Activated T-helper 1 cell treated with Interleukin-2 at 50 U/mL for 16 hours (primary cell): ENCODE data around the gene VRK2.

Source experiments
- DNase-seq: peaks from one replicate; pipeline ENCODE4 v3.0.0-alpha.2; 2020; ENCODE audit warnings: low read depth

VRK2 gene

DNA sequence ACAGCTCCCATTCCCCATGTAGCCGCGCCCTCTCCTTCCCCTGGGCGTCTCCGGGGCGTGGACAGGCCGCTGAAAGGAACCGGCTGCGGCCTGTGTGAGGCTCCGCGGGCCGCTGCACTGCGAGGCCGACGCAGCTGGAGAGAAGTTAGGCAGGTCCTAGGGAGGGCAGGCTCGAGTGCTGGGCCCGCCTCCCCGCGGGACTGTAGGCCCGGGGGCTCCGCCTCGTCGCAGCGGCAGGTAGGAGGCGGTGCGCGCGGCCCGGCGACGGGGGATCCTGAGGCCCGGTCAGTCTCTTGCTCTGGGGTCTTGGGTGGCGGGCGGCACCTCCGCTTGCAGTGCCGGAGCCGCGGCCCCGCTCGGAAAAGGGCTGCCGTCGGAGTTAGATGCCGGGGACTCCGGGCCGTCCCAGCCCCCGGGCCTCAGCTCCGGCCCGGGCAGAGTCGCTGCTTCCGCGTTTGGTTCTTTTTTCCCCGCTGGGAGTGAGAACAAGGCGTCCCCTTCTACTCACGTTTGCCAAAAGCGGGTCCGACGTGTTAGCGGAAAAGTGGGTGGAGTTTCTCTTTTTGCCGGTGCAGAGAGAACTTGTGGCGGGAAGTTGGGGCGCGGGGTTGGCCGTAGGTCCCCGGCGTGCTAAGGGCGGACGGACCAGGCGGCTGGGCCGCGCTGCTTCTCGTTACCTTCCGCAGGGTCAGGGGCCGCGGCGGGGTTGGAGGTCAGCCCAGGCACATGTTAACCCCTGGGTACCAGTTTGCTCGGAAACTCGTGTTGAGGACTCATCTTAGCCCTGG, at the start of gene VRK2:
Gene VRK2, plus strand, starts transcription at position 222 of the 788 bp plus-strand sequence. CDS start 2,026 bp downstream, outside the sequence.
- peak; percentile 72 for DNase-seq

DNA sequence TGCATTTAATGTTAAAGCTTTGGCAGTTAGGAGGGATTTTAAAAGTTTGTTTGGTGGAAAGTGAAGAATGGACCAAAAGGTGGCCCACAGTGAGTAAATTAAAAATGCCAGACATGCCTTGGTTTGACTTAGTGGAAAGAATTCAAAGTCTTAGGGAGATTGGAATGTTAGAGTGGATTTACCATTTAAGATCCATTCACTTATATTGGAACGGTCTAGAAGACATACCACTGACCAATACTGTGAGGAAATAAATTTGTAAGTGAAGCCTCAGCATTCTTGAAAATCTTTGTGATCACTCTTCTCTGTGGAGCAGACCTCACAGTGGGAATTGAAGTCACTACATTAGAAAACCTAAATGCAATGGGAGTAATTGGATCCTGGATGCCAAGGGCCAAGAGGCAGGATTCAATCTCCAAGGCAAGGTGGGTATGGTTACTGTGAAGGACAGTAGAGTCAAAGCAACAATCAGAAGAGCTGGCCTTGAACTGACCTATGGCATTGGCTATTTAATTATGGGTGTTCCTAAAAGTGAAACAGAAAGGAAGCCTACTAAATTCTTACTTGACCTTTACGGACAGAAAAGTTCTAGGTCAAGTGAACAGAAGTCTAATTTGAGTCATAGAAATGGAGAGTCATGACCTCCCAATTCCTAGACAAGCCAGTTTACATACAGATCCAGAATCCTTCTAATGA, 40.2 kb upstream of the VRK2 start:
- DNase-seq = no peak

GRCh38 chr2:58006952-58007284, 39.7 kb upstream of the VRK2 start:
- no peak for DNase-seq

- no peak for DNase-seq
These were observed 36.0 kb upstream of the VRK2 start for GRCh38 chr2:58010599-58010998.

GRCh38 chr2:58019229-58019628, 27.4 kb upstream of the VRK2 start:
- DNase-seq = no peak

DNA sequence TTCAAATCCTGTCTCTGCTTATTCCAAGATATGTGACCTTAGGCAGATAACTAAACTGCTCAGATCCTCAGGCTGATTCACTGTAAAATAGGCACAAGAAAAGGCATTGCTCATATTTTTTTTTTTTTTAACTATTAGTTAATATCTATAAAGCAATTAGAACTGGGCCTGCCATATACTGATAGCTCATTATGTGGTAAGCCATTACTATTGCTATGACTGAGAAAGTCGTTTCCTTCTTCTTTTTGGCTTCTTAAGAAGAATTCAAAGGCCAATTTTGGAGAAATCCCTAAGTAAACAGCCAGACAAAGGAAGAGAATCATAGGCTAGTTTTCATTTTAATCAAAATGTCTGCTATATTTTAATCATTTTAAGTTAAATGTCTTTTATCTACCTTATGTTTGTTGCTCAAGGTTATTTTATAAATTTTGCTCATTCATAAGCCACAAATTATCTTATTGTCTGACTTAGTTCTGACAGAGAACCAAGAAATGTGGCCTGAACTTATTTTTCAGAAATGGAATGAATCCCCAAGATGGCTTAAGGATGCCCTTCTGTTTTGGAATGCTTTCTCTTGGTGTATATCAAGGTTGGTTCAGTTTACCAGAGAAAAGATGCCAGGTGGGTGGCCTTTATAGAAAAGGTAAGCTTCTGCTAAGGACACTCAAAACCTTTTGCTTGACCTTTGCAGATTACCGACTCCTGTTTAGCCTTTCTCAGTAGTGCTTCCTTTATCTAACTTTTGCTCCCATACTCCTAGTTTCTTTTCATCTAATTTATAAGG, 21.3 kb upstream of the VRK2 start:
- no peak for DNase-seq

GRCh38 chr2:58027029-58027428, 19.6 kb upstream of the VRK2 start:
- no peak for DNase-seq

GRCh38 chr2:58030771-58031170, 15.8 kb upstream of the VRK2 start:
- no peak for DNase-seq

- DNase-seq = no peak
These were observed 14.4 kb upstream of the VRK2 start for GRCh38 chr2:58032016-58032763.

- no peak for DNase-seq
These were observed 13.9 kb upstream of the VRK2 start for GRCh38 chr2:58032764-58033080.

DNA sequence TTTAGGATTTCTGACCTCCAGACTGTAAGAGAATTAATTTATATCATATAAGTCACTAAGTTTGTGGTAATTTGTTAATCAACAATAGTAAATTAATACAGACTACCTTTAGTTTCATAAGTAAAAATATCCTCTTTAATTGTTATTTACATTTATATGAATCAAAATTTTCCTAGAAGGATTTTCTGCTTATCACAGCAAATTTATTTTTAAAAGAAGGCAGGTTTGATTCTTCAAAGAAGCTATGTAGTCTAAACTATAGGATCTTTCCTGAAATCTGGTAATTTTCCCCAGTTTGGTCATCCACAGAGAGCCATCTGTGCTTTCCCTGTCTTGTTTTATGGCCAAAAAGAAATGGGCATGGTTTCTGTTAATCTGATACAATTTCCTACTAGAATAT, 13.1 kb upstream of the VRK2 start:
- DNase-seq = no peak

- no peak for DNase-seq
These were observed 11.3 kb upstream of the VRK2 start for GRCh38 chr2:58035352-58035751.

DNA sequence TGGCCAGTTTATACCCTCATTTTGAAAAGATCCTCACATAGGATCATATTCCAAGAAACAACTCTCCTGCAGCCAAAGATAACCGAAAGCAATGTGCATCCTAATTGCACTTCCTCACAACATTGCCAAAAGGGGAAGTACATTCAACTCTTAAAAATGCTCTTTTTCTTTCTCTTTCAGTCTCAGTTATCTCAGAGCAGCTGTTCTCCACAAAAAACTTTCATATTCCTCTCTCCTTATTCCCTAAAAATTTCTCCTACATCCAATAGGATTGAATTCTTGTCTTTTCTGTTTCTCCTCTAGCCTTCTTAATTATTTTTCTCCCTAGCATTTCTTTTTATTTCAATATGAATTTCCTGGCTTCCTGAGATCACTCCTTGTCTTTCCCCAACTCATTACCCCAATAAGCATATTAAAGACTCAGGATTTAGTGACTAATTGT, 7.4 kb upstream of the VRK2 start:
- no peak for DNase-seq

GRCh38 chr2:58042486-58042970, 4.1 kb upstream of the VRK2 start:
- no peak for DNase-seq

- DNase-seq = no peak
These were observed 2.5 kb upstream of the VRK2 start for GRCh38 chr2:58044145-58044544.

GRCh38 chr2:58045580-58046334, 849 bp upstream of the VRK2 start:
- no peak for DNase-seq

GRCh38 chr2:58046335-58046584, 346 bp upstream of the VRK2 start:
- DNase-seq = no peak

DNA sequence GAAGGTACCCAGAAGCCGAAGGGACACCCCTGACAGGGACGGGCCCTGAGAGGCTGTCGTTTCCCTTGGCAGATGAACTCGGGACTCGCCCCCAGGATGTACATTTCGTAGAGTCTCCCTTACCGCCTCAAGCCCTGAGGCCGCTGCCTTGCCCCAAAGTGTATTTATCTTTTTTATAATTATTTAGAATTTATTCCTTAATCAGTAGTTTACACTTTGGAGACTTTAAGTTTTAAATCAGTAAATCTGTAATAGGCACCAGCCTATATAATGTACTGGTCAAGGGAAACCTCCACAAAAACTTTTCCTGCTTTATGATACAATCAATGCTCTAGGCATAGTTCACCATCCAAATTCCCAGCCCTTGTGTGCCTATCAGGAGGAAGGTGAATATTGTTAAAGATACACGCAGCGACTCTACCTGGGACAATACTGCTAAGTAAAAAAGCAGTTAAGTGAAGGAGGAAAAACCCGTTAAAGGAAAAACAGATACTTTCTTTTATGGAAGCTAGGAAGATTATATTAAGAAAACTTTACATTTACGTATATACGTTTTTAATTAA, 848 bp downstream of the VRK2 start:
- no peak for DNase-seq

GRCh38 chr2:58047961-58048360, 1.4 kb downstream of the VRK2 start:
- DNase-seq = no peak

DNA sequence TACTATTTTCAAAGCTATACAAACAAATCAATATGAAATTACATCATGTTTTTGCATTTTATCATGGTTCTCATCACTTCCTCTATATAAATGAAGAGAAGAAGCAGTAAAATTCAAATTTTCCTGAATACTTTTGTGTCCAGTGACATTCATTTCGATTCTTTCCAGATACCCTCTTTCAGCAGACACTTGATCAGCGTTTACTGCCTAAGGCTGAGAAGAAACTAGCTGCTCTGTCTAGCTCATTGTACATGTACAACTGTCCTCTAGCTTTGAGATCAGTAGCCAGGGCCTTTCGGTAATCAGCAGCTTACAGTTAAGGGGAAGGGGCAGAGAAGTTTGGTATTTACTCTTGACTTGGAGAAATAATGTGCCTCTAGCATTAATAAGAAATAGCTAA, 4.8 kb downstream of the VRK2 start:
- no peak for DNase-seq

- DNase-seq = no peak
These were observed 6.4 kb downstream of the VRK2 start for GRCh38 chr2:58052978-58053377.
